KMS-11 (cell line): ENCODE data around the gene DOP1A.

Experiments
- H2AFZ ChIP-seq: fragments of 200-600 bp; sonication (generic); 2 replicates; pipeline ENCODE4 v1.6.1; 2016; ENCODE audit warnings: antibody characterized with exemption, mixed run types, low read depth
- H3K27ac ChIP-seq: fragments of 200-600 bp; sonication (generic); 2 replicates; pipeline ENCODE4 v1.6.1; 2016; ENCODE audit warnings: mild to moderate bottlenecking, mixed run types
- H3K27me3 ChIP-seq: fragments of 200-600 bp; sonication (generic); 2 replicates; pipeline ENCODE4 v1.6.1; 2017; ENCODE audit warnings: mild to moderate bottlenecking, low read depth, mixed run types, moderate library complexity; ENCODE audit not compliant: insufficient read depth
- H3K36me3 ChIP-seq: fragments of 200-600 bp; sonication (generic); 2 replicates; pipeline ENCODE4 v1.6.1; 2017; ENCODE audit warnings: mild to moderate bottlenecking, mixed run types; ENCODE audit not compliant: insufficient read depth
- H3K4me1 ChIP-seq: fragments of 200-600 bp; sonication (generic); 2 replicates; pipeline ENCODE4 v1.6.1; 2016; ENCODE audit warnings: mild to moderate bottlenecking, low read depth, mixed run types; ENCODE audit not compliant: poor library complexity, severe bottlenecking
- H3K4me2 ChIP-seq: fragments of 200-600 bp; sonication (generic); 2 replicates; pipeline ENCODE4 v1.7.0; 2016; ENCODE audit warnings: mild to moderate bottlenecking, mixed run types
- H3K4me3 ChIP-seq: fragments of 200-600 bp; sonication (generic); IDR thresholded peaks from 2 replicates; pipeline ENCODE4 v1.6.1; 2017; ENCODE audit warnings: low read depth, low read length, mixed read lengths; ENCODE audit not compliant: insufficient read depth
- H3K79me2 ChIP-seq: fragments of 200-600 bp; sonication (generic); 2 replicates; pipeline ENCODE4 v1.6.1; 2016; ENCODE audit warnings: low read depth, mixed run types; ENCODE audit not compliant: insufficient read depth
- H3K9ac ChIP-seq: fragments of 200-600 bp; sonication (generic); 2 replicates; pipeline ENCODE4 v1.6.1; 2016; ENCODE audit warnings: mild to moderate bottlenecking, mixed run types
- H4K20me1 ChIP-seq: fragments of 200-600 bp; sonication (generic); 2 replicates; pipeline ENCODE4 v1.6.1; 2016; ENCODE audit warnings: mild to moderate bottlenecking, mixed run types; ENCODE audit not compliant: insufficient read depth
- TF ChIP-seq, protein P1 (sequence below): fragments of 200-600 bp; sonication (generic); conservative IDR thresholded peaks from 2 replicates; pipeline ENCODE4 v1.6.1; 2017; ENCODE audit warnings: low read depth, mild to moderate bottlenecking, antibody characterized with exemption, low read length, moderate library complexity, mixed read lengths

Gene DOP1A

DNA sequence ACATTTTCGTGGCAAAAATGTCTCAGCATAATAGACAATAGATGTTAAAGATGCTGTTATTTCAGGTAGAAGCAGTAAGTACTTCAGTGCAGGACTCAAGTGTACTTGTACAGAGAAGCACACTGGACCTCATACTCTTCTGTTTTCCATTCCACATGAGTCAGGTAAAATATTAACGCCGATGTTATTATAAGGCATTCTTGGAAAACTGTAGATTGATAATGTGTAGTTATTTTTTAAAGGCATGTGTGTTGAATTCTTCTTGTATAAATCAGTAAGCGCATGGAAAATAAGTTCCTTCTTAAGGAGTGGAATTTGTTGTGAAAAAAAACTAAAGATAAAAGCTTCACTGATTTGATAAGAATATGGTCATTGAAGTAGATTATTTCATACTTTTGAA, 45.8 kb downstream of the DOP1A start:
- Histone ChIP-seq H3K27ac (no peak overlapping the region), H3K4me2 (no peak overlapping the region), H3K4me1 (peaks cover 33% of the 10 kb centered on the region), H3K9ac (no peak overlapping the region), H3K4me3 (no peak overlapping the region), H3K27me3 (no peaks in the 10 kb centered on the region), H3K36me3 (no peaks in the 10 kb centered on the region), H2AFZ (no peak overlapping the region), H3K79me2 (no peaks in the 10 kb centered on the region), H4K20me1 (no peaks in the 10 kb centered on the region)
- TF ChIP-seq, protein P1, sequence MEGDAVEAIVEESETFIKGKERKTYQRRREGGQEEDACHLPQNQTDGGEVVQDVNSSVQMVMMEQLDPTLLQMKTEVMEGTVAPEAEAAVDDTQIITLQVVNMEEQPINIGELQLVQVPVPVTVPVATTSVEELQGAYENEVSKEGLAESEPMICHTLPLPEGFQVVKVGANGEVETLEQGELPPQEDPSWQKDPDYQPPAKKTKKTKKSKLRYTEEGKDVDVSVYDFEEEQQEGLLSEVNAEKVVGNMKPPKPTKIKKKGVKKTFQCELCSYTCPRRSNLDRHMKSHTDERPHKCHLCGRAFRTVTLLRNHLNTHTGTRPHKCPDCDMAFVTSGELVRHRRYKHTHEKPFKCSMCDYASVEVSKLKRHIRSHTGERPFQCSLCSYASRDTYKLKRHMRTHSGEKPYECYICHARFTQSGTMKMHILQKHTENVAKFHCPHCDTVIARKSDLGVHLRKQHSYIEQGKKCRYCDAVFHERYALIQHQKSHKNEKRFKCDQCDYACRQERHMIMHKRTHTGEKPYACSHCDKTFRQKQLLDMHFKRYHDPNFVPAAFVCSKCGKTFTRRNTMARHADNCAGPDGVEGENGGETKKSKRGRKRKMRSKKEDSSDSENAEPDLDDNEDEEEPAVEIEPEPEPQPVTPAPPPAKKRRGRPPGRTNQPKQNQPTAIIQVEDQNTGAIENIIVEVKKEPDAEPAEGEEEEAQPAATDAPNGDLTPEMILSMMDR: no peak

DNA sequence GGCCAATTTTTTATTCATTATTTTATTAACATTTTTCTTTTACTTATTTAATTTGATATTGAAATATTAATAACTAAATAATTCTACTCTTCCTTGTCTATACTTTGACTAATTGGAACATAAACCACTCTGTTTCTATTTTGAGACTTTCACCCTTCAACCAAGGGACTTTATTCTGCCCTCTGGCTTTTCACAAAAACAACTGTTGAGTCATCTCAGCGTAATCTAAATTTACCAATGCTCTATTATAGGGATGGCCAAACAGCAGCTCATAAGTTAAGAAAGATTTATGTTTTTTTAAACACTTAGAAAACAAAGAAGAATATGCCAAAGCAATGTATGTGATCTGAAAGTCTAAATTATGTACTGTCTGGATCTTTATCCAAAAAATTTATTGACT, 46.7 kb downstream of the DOP1A start:
- TF ChIP-seq, protein P1: no peak
- peaks cover 33% of the 10 kb centered on the region for H3K4me1 ChIP-seq
- H3K27me3 ChIP-seq: no peaks in the 10 kb centered on the region
- H3K4me3 ChIP-seq: no peak overlapping the region
- peak overlapping the region; percentile 22; the same call in 1 of the 2 replicates for H3K4me2 ChIP-seq
- H3K27ac ChIP-seq: no peak overlapping the region
- no peaks in the 10 kb centered on the region for H3K36me3 ChIP-seq
- no peak overlapping the region for H3K9ac ChIP-seq
- no peak overlapping the region for H2AFZ ChIP-seq
- H3K79me2 ChIP-seq: no peaks in the 10 kb centered on the region
- H4K20me1 ChIP-seq: no peaks in the 10 kb centered on the region

DNA sequence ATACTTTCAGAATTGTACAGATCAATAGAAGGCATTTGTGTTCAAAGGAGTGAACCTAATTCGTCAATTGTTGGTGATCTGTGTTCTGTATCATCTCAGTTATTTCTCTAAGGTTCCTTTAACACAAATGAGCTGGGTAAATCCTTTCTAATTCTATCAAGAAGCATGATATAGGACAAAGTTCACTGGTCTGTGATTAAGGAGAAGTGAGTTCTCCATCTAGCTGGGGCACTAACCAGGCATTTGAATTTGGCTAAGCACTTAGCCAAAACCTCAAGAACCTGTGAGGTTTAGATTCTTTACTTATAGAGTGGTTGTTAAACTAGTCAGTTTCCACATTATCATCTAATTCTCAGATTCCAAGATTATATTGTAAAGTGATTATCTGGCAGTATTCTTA, 50.3 kb downstream of the DOP1A start:
- Histone ChIP-seq H3K4me2 (no peak overlapping the region), H3K9ac (no peak overlapping the region), H3K4me3 (no peak overlapping the region), H3K27ac (no peak overlapping the region), H3K79me2 (no peaks in the 10 kb centered on the region), H2AFZ (no peak overlapping the region), H4K20me1 (no peaks in the 10 kb centered on the region), H3K36me3 (no peaks in the 10 kb centered on the region), H3K27me3 (no peaks in the 10 kb centered on the region), H3K4me1 (peaks cover 17% of the 10 kb centered on the region)
- TF ChIP-seq, protein P1: no peak

DNA sequence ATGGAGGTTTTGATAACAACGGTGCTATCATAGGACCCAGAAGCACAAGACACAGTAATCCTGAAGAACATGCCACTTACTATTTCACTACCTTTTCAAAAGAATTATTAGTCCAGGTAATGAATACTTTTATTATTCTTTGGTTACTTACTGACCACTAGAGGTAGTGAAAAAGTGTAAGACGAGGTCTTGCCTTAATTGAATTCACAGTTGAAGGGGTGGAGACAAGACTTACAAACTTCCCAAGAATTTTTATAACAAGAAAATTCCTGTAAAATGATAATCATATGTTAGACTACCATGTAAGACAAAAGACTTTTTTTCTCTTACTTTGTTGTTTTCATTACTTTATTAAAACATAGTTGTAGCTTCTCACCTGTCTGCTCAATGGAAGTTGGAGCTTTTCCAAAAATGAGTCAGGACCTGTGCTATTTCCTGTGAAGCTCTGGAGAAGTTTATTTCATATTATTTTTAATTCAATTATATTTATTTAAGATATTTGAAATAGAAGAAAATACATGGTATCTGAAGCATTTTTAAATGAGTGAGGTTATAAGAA, 52.4 kb downstream of the DOP1A start:
- Histone ChIP-seq H2AFZ (no peak overlapping the region), H3K27me3 (no peaks in the 10 kb centered on the region), H3K9ac (no peak overlapping the region), H3K79me2 (no peaks in the 10 kb centered on the region), H3K27ac (no peak overlapping the region), H3K36me3 (no peaks in the 10 kb centered on the region), H3K4me3 (no peak overlapping the region), H3K4me2 (no peak overlapping the region), H4K20me1 (no peaks in the 10 kb centered on the region), H3K4me1 (peaks cover 2% of the 10 kb centered on the region)
- TF ChIP-seq, protein P1: no peak
